ENCODE results near the gene TNFAIP3.

- TF ChIP-seq REST (IDR thresholded peaks at IDR 0.05; ENCODE audit: insufficient read depth in 1 of 2, low read depth in 2 of 2, low read length in 2 of 2) (no peak), SIN3A (IDR thresholded peaks at IDR 0.05; ENCODE audit: borderline replicate concordance, insufficient read depth, low read length) (no peak), POLR2AphosphoS5 (IDR thresholded peaks at IDR 0.05; ENCODE audit: low read depth, low read length) (no peak)
Measured at GRCh38 chr6:137856138-137856898, 10.7 kb upstream of the TNFAIP3 start.
